ENCODE measurements around the gene CDH13.

The CDH13 gene

GRCh38 chr16:83771306-83771942, 1144.7 kb downstream of the CDH13 start:
- in situ Hi-C loops (cut with HindIII; ENCODE audit: low sequenced_read_pairs): no loop called here
- DNase-seq (ENCODE audit: low read depth): no peak
- no peak overlapping the region for H3K4me3 ChIP-seq (ENCODE audit: low read depth, low read length)
- no peak for TF ChIP-seq CTCF (IDR thresholded peaks at IDR 0.05; ENCODE audit: low read depth, low read length, missing control alignments)

GRCh38 chr16:83772806-83773205, 1146.0 kb downstream of the CDH13 start:
- in situ Hi-C loops (cut with HindIII; ENCODE audit: low sequenced_read_pairs): no loop called here
- no peak for DNase-seq (ENCODE audit: low read depth)
- no peak for TF ChIP-seq CTCF (IDR thresholded peaks at IDR 0.05; ENCODE audit: low read depth, low read length, missing control alignments)
- no peak overlapping the region for H3K4me3 ChIP-seq (ENCODE audit: low read depth, low read length)

- in situ Hi-C loops (cut with HindIII; ENCODE audit: low sequenced_read_pairs): no loop called here
- no peak for DNase-seq (ENCODE audit: low read depth)
- no peak for TF ChIP-seq CTCF (IDR thresholded peaks at IDR 0.05; ENCODE audit: low read depth, low read length, missing control alignments)
- H3K4me3 ChIP-seq (ENCODE audit: low read depth, low read length): no peak overlapping the region
Measured at GRCh38 chr16:83774066-83774465, 1147.3 kb downstream of the CDH13 start.

- no peak overlapping the region for H3K4me3 ChIP-seq (ENCODE audit: low read depth, low read length)
- no peak for TF ChIP-seq CTCF (IDR thresholded peaks at IDR 0.05; ENCODE audit: low read depth, low read length, missing control alignments)
- DNase-seq (ENCODE audit: low read depth): no peak
- in situ Hi-C loops (cut with HindIII; ENCODE audit: low sequenced_read_pairs): no loop called here
Measured at GRCh38 chr16:83776944-83777343, 1150.2 kb downstream of the CDH13 start.

GRCh38 chr16:83779886-83780285, 1153.1 kb downstream of the CDH13 start:
- DNase-seq (ENCODE audit: low read depth): peak; percentile 39

GRCh38 chr16:83785455-83785854, 1158.7 kb downstream of the CDH13 start:
- H3K4me3 ChIP-seq (ENCODE audit: low read depth, low read length): no peak overlapping the region
- in situ Hi-C loops (cut with HindIII; ENCODE audit: low sequenced_read_pairs): no loop called here
- DNase-seq (ENCODE audit: low read depth): no peak
- no peak for TF ChIP-seq CTCF (IDR thresholded peaks at IDR 0.05; ENCODE audit: low read depth, low read length, missing control alignments)

More at GRCh38 chr16:83779886-83780285, 1153.1 kb downstream of the CDH13 start:
- no peak for TF ChIP-seq CTCF (IDR thresholded peaks at IDR 0.05; ENCODE audit: low read depth, low read length, missing control alignments)
- H3K4me3 ChIP-seq (ENCODE audit: low read depth, low read length): no peak overlapping the region
- in situ Hi-C loops (cut with HindIII; ENCODE audit: low sequenced_read_pairs): no loop called here
